ENCODE measurements around the gene BICDL2. TPM values are rescaled to one million over a fixed set of nuclear protein-coding genes. Genes with fewer than 3 reads are reported as not detected.

BICDL2 gene
- total and polyA plus RNA-seq, 2 of the 4 experiments (the other 2 are of a cell fraction) = 0.17 to 0.18 TPM

- no peak overlapping the region for H3K9ac ChIP-seq (ENCODE audit: low read depth, low read length)
- H3K4me3 ChIP-seq (ENCODE audit: insufficient read depth, low read depth, low read length) = no peak overlapping the region
- H3K9me1 ChIP-seq (ENCODE audit: insufficient read depth, low read length) = peaks cover 24% of the 10 kb centered on the region
- ATAC-seq (ENCODE audit: low read depth) = no peak
- H2BK15ac ChIP-seq (ENCODE audit: low read depth, low read length) = no peak overlapping the region; the same call in 2 of the 3 replicates
- no peak overlapping the region for H4K8ac ChIP-seq (ENCODE audit: low read depth in 2 of 2, low read length in 2 of 2)
- in situ Hi-C loops (cut with MboI; ENCODE audit: low sequenced_read_pairs) (loop anchor here (5.0 kb wide), 1 partner anchor 38 kb away; no protein-coding TSS in a partner anchor), intact Hi-C loops (cut with micrococcal nuclease) (no loop called here), dilution Hi-C loops (cut with HindIII; ENCODE audit: low sequenced_read_pairs, unreplicated experiment) (no loop called here)
- no peak overlapping the region for H2AK5ac ChIP-seq (ENCODE audit: low read depth, low read length)
- H3K23ac ChIP-seq (ENCODE audit: low read depth, low read length) = no peak overlapping the region
- WGBS, 2 experiments (ENCODE audit: extremely low coverage in 2 of 2, insufficient read length in 1 of 2) = no CpG with 5 or more reads among the region's 8 CpGs
- H3K4me2 ChIP-seq (ENCODE audit: low read depth, low read length) = no peak overlapping the region
- no peaks in the 10 kb centered on the region for H4K20me1 ChIP-seq (ENCODE audit: insufficient read depth, low read length)
- H3K27ac ChIP-seq (ENCODE audit: insufficient read depth, low read length) = no peak overlapping the region
- no peaks in the 10 kb centered on the region; the same call in 1 of the 2 replicates for H3K27me3 ChIP-seq (ENCODE audit: control insufficient read depth, insufficient read depth, low read length)
- no peaks in the 10 kb centered on the region for H3K9me3 ChIP-seq (ENCODE audit: control insufficient read depth, insufficient read depth, low read length)
- no peaks in the 10 kb centered on the region for H3K36me3 ChIP-seq (ENCODE audit: control insufficient read depth, insufficient read depth, low read length)
- no peak overlapping the region for H2AFZ ChIP-seq (replicated peaks; ENCODE audit: low read length, poor library complexity)
- DNase-seq = no peak
- no peak overlapping the region for H2AK9ac ChIP-seq (replicated peaks; ENCODE audit: low read depth, low read length, poor library complexity)
- no peak overlapping the region for H4K91ac ChIP-seq (ENCODE audit: insufficient read depth, low read depth, low read length)
- no peak overlapping the region for H3K4ac ChIP-seq (ENCODE audit: low read depth, low read length)
- H3K79me1 ChIP-seq (ENCODE audit: low read depth in 1 of 2, low read length in 2 of 2) = peaks cover 6 to 29% of the 10 kb centered on the region in 2 experiments; a peak in 2 of 4 replicates
- H2BK20ac ChIP-seq (ENCODE audit: low read depth, low read length) = no peak overlapping the region
- no peak overlapping the region for H2BK5ac ChIP-seq (ENCODE audit: low read depth, low read length, poor library complexity, severe bottlenecking)
- no peak overlapping the region for H4K5ac ChIP-seq (ENCODE audit: low read depth, low read length)
- H3K18ac ChIP-seq (ENCODE audit: low read depth, low read length) = no peak overlapping the region
- no peak overlapping the region for H3K56ac ChIP-seq (ENCODE audit: extremely low read depth, insufficient read depth, low read length)
- no peak overlapping the region for H2BK120ac ChIP-seq (ENCODE audit: low read depth, low read length)
- peaks cover 17% of the 10 kb centered on the region for H3K4me1 ChIP-seq (ENCODE audit: control insufficient read depth, insufficient read depth, low read length)
- ChIA-PET POLR2A (ENCODE audit: unreplicated experiment) (interaction anchor here (0.6 to 0.7 kb wide), 2 partner anchors 41 to 95 kb away, joined by 3 read pairs; no protein-coding TSS in a partner anchor), CTCF (no interaction called here)
- H3K14ac ChIP-seq (replicated peaks; ENCODE audit: low read depth, low read length) = no peak overlapping the region
- BruUV-seq (replicated peaks) = no TSS peak
- TF ChIP-seq RAD21 (IDR thresholded peaks at IDR 0.05; ENCODE audit: low read length) (no peak), SMC3 (IDR thresholded peaks at IDR 0.05; ENCODE audit: low read depth, low read length) (no peak), ELK1 (IDR thresholded peaks at IDR 0.05; ENCODE audit: borderline replicate concordance, low read depth, low read length) (no peak), POLR2A (IDR thresholded peaks at IDR 0.05; ENCODE audit: low read depth, low read length) (no peak), FOS (IDR thresholded peaks at IDR 0.05; ENCODE audit: low read depth, low read length) (no peak), CEBPB (IDR thresholded peaks at IDR 0.05; ENCODE audit: low read depth, low read length) (no peak), BHLHE40 (IDR thresholded peaks at IDR 0.05; ENCODE audit: low read depth, low read length) (no peak), MXI1 (IDR thresholded peaks at IDR 0.05; ENCODE audit: borderline replicate concordance, low read depth, low read length) (no peak), MAZ (IDR thresholded peaks at IDR 0.05; ENCODE audit: borderline replicate concordance, low read depth, low read length) (no peak), RFX5 (IDR thresholded peaks at IDR 0.05; ENCODE audit: low read depth, low read length) (no peak), NFE2L2 (IDR thresholded peaks at IDR 0.05; ENCODE audit: low read depth, low read length) (no peak), RCOR1 (IDR thresholded peaks at IDR 0.05; ENCODE audit: insufficient replicate concordance, low read length) (no peak), MAFK (IDR thresholded peaks at IDR 0.05; ENCODE audit: low read depth, low read length) (no peak)
- TF ChIP-seq, protein P1, sequence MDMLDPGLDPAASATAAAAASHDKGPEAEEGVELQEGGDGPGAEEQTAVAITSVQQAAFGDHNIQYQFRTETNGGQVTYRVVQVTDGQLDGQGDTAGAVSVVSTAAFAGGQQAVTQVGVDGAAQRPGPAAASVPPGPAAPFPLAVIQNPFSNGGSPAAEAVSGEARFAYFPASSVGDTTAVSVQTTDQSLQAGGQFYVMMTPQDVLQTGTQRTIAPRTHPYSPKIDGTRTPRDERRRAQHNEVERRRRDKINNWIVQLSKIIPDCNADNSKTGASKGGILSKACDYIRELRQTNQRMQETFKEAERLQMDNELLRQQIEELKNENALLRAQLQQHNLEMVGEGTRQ (IDR thresholded peaks at IDR 0.05; ENCODE audit: low read depth, low read length) = no peak
- TF ChIP-seq, protein P2, sequence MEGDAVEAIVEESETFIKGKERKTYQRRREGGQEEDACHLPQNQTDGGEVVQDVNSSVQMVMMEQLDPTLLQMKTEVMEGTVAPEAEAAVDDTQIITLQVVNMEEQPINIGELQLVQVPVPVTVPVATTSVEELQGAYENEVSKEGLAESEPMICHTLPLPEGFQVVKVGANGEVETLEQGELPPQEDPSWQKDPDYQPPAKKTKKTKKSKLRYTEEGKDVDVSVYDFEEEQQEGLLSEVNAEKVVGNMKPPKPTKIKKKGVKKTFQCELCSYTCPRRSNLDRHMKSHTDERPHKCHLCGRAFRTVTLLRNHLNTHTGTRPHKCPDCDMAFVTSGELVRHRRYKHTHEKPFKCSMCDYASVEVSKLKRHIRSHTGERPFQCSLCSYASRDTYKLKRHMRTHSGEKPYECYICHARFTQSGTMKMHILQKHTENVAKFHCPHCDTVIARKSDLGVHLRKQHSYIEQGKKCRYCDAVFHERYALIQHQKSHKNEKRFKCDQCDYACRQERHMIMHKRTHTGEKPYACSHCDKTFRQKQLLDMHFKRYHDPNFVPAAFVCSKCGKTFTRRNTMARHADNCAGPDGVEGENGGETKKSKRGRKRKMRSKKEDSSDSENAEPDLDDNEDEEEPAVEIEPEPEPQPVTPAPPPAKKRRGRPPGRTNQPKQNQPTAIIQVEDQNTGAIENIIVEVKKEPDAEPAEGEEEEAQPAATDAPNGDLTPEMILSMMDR (conservative IDR thresholded peaks at IDR 0.05; ENCODE audit: low read depth, low read length) = no peak
These were observed 27.1 kb upstream of the BICDL2 start for GRCh38 chr16:3063625-3064386.

Data from IMR-90 (cell line).